ENCODE data around the gene HAND2.

GRCh38 chr4:173520921-173521466 lies 9.0 kb downstream of the HAND2 start:
- TF ChIP-seq CTCF (IDR thresholded peaks at IDR 0.05): no peak
- no peak for TF ChIP-seq POLR2A (IDR thresholded peaks at IDR 0.05)
